K562 (cell line): ENCODE data around the gene MAP3K4. TPM values are rescaled to one million over a fixed set of nuclear protein-coding genes. Genes with fewer than 3 reads are reported as not detected.
"Not testable (repeated sequence)": the region's sequence is repeated elsewhere in the genome, so short reads cannot be mapped to it uniquely, and the experiment has no call there.

Experiments
- ATAC-seq: fragments of 200-7000 bp; cut with Tn5 transposase; 3 replicates; pipeline ENCODE4 v1.9.1; 2020; ENCODE audit warnings: moderate library complexity
- BruUV-seq: library from RNA; stranded (reverse); fragments of 400-500 nt; replicated peaks from 2 replicates; lab custom pipeline; 2021; lab: Mats Ljungman, UMichigan
- CTCF ChIA-PET: fragments of 300-600 bp; formaldehyde crosslinking; extraction: SDS; loops from one replicate; lab custom pipeline; 2021; ENCODE audit warnings: low intra/inter-chr PET ratio; lab: Yijun Ruan, JAX
- POLR2A ChIA-PET: fragments of 300-600, 350-650 bp; sonication (Branson Sonifier 250); formaldehyde crosslinking; extraction: SDS; loops from one replicate; lab custom pipeline; 2021; ENCODE audit warnings: antibody characterized with exemption, inconsistent platforms; lab: Yijun Ruan, JAX
- DNase-seq, 4 experiments: peaks; one replicate each; pipeline versions ENCODE4 v3.0.0 to v3.0.0-alpha.2; 2011 to 2018; ENCODE audit warnings: low spot score in 3 of 4, mixed read lengths in 3 of 4; ENCODE audit errors: extremely low read depth in 1 of 4
- FAIRE-seq: peaks from 2 replicates; lab custom pipeline; 2011; peaks lifted over from hg19 to GRCh38; lab: Jason Lieb, UNC
- H2AFZ ChIP-seq: 2 replicates; pipeline ENCODE4 v1.6.0; 2011; ENCODE audit warnings: low read depth, low read length, control low read depth, inconsistent platforms
- H3K27ac ChIP-seq: fragments of 200-600 bp; 3 replicates; pipeline ENCODE4 v1.8.0; 2011; ENCODE audit warnings: low read depth, mild to moderate bottlenecking, control low read depth, inconsistent platforms, low read length, moderate library complexity, mixed read lengths; ENCODE audit errors: extremely low read depth
- H3K27me3 ChIP-seq, 2 experiments: fragments of 300-600 bp in 1 of 2; 2 replicates in 1 of 2; 3 replicates in 1 of 2; pipeline versions ENCODE4 v1.6.0 to v1.8.0; 2011; ENCODE audit warnings: inconsistent platforms in 2 of 2, low read length in 2 of 2, mild to moderate bottlenecking in 1 of 2, mixed read lengths in 1 of 2, moderate library complexity in 1 of 2; ENCODE audit not compliant: control insufficient read depth in 2 of 2, insufficient read depth in 2 of 2
- H3K36me3 ChIP-seq: fragments of 300-600 bp; 3 replicates; pipeline ENCODE4 v1.8.0; 2011; ENCODE audit warnings: mild to moderate bottlenecking, low read length, inconsistent platforms; ENCODE audit not compliant: control insufficient read depth, insufficient read depth
- H3K4me1 ChIP-seq, 2 experiments: fragments of 200-600 bp in 1 of 2; replicated peaks in 1 of 2; 2 replicates in 1 of 2; 3 replicates in 1 of 2; pipeline versions ENCODE4 v1.5.1 to v1.8.0; 2011; ENCODE audit warnings: inconsistent platforms in 2 of 2, low read length in 2 of 2, mild to moderate bottlenecking in 1 of 2, mixed read lengths in 1 of 2, moderate library complexity in 1 of 2; ENCODE audit not compliant: control insufficient read depth in 2 of 2, insufficient read depth in 2 of 2
- H3K4me2 ChIP-seq: 2 replicates; pipeline ENCODE4 v1.6.1; 2011; ENCODE audit warnings: low read length, control low read depth, inconsistent platforms, mixed read lengths; ENCODE audit not compliant: insufficient read depth
- H3K4me3 ChIP-seq: fragments of 200-600 bp; sonication (generic), shearing (Covaris generic); 2 replicates; pipeline ENCODE4 v1.5.1; 2016; ENCODE audit warnings: control low read depth, inconsistent platforms
- H3K79me2 ChIP-seq: fragments of 200-600 bp; 3 replicates; pipeline ENCODE4 v1.8.0; 2011; ENCODE audit warnings: low read length, inconsistent platforms; ENCODE audit not compliant: control insufficient read depth, insufficient read depth
- H3K9ac ChIP-seq, 2 experiments: 2 replicates each; pipeline versions ENCODE4 v1.6.0 to v1.6.1; 2011; ENCODE audit warnings: low read depth in 2 of 2, low read length in 2 of 2, control low read depth in 1 of 2, inconsistent platforms in 1 of 2, mild to moderate bottlenecking in 1 of 2, mixed read lengths in 1 of 2; ENCODE audit not compliant: insufficient read depth in 1 of 2
- H3K9me1 ChIP-seq: one replicate; pipeline ENCODE4 v1.6.0; 2011; ENCODE audit warnings: inconsistent platforms, mild to moderate bottlenecking, low read length, moderate library complexity; ENCODE audit not compliant: control insufficient read depth, insufficient read depth
- H3K9me3 ChIP-seq: replicated peaks from 2 replicates; pipeline ENCODE4 v1.5.1; 2011; ENCODE audit warnings: low read depth, low read length, inconsistent platforms; ENCODE audit not compliant: control insufficient read depth, insufficient read depth
- H4K20me1 ChIP-seq: replicated peaks from 2 replicates; pipeline ENCODE4 v1.6.1; 2011; ENCODE audit warnings: low read length, inconsistent platforms, mixed read lengths; ENCODE audit not compliant: control insufficient read depth, insufficient read depth
- HEY1 ChIP-seq: fragments of 250-450 bp; sonication (Bioruptor Pico); IDR thresholded peaks from 2 replicates; pipeline ENCODE4 v1.5.0; 2020; ENCODE audit warnings: mild to moderate bottlenecking, moderate library complexity, borderline replicate concordance
- ID3 ChIP-seq, 2 experiments: fragments of 250-450 bp in 1 of 2; fragments of 450-650 bp in 1 of 2; sonication (Bioruptor Pico) in 1 of 2; IDR thresholded peaks; 2 replicates each; pipeline versions ENCODE4 v1.6.1 to v1.8.0; 2016 to 2021; ENCODE audit warnings: mild to moderate bottlenecking in 2 of 2, moderate library complexity in 2 of 2, missing compliant biosample characterization in 1 of 2, missing genetic modification characterization in 1 of 2
- WGBS: fragments of 100-300 bp; shearing (Covaris generic); methylation state at CpG from one replicate; pipeline ENCODE4 v1.1.6; 2016; ENCODE audit warnings: low coverage, mixed read lengths; ENCODE audit not compliant: insufficient coverage; ENCODE audit errors: missing lambda C conversion rate; 5-methylcytosine and 5-hydroxymethylcytosine counted together
- in situ Hi-C: fragments of 300-500 bp; cut with MboI; formaldehyde crosslinking; loops from 4 replicates; pipeline ENCODE4 v1.15.0; 2018; ENCODE audit warnings: inconsistent platforms, mixed read lengths
- intact Hi-C: fragments of 100-400 bp; cut with micrococcal nuclease; formaldehyde crosslinking; loops from 2 replicates; pipeline ENCODE4 v1.14.2; 2022
- polyA plus RNA-seq, 8 experiments: library from polyadenylated mRNA; depleted of rRNA in 4 of 8; stranded (reverse) in 5 of 8; unstranded in 3 of 8; fragments of >200 nt; fragmentation: Nextera tagmentation in 2 of 8; fragmentation: Illumina TruSeq in 1 of 8; extraction: Ambion mirVana in 2 of 8; extraction: Trizol in 1 of 8; gene quantifications; 2 replicates each; pipeline versions ENCODE4 v1.2.1 to v1.2.3, GENCODE V29; 2011 to 2014; ENCODE audit warnings: inconsistent platforms in 1 of 8, missing spikeins in 1 of 8
- total RNA-seq, 7 experiments: library from RNA; depleted of rRNA in 6 of 7; stranded (reverse); fragments of >200 nt in 6 of 7; fragmentation: Illumina TruSeq in 2 of 7; extraction: Trizol in 2 of 7; gene quantifications; 2 replicates each; pipeline versions ENCODE4 v1.2.1 to v1.2.3, GENCODE V29; 2011 to 2021; ENCODE audit warnings: low replicate concordance in 1 of 7

MAP3K4 gene
- total and polyA plus RNA-seq, 9 of the 15 experiments (the other 6 are each of a cell fraction or from before 2014, with no cell fraction given), result 21.0 to 77.2 (median 48.9) TPM

DNA sequence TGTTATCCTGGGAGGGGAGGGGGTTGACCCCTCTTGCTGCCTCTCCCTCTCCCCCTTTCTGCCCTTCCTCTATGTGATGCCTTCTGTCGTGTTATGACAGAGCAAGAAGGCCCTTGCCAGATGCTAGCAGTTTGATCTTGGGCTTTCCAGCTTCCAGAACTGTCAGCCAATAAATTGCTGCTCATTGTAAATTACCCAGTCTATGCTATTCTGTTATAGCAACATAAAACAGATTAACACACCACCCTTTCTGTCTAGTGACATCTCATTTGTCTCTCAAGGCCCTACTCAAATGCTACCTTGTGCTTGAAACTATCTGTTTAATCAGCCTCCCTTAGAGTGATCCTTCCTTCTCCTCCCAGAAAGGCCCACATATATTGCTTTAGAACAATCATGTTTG is 16.4 kb upstream of the MAP3K4 start (continued):
- TF ChIP-seq HEY1, result no peak
- TF ChIP-seq ID3 (CRISPR knock-in tag; IDR thresholded peaks at IDR 0.05), result no peak
- no peak for TF ChIP-seq ID3 (tag; IDR thresholded peaks at IDR 0.05)
- TF ChIP-seq, all 486 proteins: peak for 0

DNA sequence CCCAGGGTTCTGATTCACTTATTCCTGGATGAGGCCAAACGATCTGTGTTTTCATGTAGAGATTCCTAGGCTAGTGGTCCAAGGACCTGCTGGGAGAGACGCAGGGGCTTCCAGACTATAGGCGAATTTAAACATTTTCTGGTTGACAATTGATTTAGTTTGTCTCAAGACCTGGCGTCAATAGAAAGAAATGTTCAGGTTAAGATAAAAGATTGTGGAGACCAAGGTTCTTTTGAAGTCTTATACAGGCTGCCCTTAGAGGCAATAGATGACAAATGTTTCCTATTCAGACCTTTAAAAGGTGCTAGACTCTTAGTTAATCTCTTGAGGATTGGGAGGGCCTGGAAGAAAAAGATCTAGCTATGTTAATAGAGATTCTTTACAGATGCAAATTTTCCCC is 15.6 kb upstream of the MAP3K4 start:
- H2AFZ ChIP-seq, H3K79me2 ChIP-seq, H3K9me1 ChIP-seq, ATAC-seq, POLR2A ChIA-PET, H3K27me3 ChIP-seq, FAIRE-seq, BruUV-seq, H4K20me1 ChIP-seq, intact Hi-C loops, H3K27ac ChIP-seq, H3K4me3 ChIP-seq, CTCF ChIA-PET, H3K36me3 ChIP-seq, H3K9me3 ChIP-seq, DNase-seq, H3K4me2 ChIP-seq, H3K9ac ChIP-seq, in situ Hi-C loops: not testable (repeated sequence)
- WGBS, result 51% methylated on average over 4 of the region's 4 CpGs
- H3K4me1 ChIP-seq, result peaks cover 9 to 21% of the 10 kb centered on the region in 2 experiments
